ENCODE measurements around the gene TRIM42. TPM values are rescaled to one million over a fixed set of nuclear protein-coding genes. Genes with fewer than 3 reads are reported as not detected.

The TRIM42 gene
- total and polyA plus RNA-seq, 2 of the 8 experiments (the other 6 are each of a cell fraction or from before 2014, with no cell fraction given), result not detected

DNA sequence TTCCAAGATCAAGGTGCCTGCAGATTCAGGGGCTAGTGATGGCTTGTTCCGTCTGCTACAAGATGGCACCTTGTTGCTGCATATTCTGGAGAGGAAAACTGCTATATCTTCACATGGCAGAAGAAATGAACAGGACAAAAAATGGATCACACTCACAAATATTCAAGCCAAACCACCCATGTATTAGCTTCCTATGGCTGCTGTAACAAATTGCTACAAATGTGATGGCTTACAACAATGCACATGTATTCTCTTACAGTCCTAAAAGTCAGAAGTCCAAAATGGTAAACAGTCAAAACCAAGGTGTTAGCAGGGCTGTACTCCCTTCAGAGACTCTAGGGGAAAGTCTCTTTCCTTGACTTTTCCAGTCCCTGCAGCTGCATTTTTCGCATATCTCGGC, 55.8 kb downstream of the TRIM42 start (continued):
- TF ChIP-seq, protein P1, sequence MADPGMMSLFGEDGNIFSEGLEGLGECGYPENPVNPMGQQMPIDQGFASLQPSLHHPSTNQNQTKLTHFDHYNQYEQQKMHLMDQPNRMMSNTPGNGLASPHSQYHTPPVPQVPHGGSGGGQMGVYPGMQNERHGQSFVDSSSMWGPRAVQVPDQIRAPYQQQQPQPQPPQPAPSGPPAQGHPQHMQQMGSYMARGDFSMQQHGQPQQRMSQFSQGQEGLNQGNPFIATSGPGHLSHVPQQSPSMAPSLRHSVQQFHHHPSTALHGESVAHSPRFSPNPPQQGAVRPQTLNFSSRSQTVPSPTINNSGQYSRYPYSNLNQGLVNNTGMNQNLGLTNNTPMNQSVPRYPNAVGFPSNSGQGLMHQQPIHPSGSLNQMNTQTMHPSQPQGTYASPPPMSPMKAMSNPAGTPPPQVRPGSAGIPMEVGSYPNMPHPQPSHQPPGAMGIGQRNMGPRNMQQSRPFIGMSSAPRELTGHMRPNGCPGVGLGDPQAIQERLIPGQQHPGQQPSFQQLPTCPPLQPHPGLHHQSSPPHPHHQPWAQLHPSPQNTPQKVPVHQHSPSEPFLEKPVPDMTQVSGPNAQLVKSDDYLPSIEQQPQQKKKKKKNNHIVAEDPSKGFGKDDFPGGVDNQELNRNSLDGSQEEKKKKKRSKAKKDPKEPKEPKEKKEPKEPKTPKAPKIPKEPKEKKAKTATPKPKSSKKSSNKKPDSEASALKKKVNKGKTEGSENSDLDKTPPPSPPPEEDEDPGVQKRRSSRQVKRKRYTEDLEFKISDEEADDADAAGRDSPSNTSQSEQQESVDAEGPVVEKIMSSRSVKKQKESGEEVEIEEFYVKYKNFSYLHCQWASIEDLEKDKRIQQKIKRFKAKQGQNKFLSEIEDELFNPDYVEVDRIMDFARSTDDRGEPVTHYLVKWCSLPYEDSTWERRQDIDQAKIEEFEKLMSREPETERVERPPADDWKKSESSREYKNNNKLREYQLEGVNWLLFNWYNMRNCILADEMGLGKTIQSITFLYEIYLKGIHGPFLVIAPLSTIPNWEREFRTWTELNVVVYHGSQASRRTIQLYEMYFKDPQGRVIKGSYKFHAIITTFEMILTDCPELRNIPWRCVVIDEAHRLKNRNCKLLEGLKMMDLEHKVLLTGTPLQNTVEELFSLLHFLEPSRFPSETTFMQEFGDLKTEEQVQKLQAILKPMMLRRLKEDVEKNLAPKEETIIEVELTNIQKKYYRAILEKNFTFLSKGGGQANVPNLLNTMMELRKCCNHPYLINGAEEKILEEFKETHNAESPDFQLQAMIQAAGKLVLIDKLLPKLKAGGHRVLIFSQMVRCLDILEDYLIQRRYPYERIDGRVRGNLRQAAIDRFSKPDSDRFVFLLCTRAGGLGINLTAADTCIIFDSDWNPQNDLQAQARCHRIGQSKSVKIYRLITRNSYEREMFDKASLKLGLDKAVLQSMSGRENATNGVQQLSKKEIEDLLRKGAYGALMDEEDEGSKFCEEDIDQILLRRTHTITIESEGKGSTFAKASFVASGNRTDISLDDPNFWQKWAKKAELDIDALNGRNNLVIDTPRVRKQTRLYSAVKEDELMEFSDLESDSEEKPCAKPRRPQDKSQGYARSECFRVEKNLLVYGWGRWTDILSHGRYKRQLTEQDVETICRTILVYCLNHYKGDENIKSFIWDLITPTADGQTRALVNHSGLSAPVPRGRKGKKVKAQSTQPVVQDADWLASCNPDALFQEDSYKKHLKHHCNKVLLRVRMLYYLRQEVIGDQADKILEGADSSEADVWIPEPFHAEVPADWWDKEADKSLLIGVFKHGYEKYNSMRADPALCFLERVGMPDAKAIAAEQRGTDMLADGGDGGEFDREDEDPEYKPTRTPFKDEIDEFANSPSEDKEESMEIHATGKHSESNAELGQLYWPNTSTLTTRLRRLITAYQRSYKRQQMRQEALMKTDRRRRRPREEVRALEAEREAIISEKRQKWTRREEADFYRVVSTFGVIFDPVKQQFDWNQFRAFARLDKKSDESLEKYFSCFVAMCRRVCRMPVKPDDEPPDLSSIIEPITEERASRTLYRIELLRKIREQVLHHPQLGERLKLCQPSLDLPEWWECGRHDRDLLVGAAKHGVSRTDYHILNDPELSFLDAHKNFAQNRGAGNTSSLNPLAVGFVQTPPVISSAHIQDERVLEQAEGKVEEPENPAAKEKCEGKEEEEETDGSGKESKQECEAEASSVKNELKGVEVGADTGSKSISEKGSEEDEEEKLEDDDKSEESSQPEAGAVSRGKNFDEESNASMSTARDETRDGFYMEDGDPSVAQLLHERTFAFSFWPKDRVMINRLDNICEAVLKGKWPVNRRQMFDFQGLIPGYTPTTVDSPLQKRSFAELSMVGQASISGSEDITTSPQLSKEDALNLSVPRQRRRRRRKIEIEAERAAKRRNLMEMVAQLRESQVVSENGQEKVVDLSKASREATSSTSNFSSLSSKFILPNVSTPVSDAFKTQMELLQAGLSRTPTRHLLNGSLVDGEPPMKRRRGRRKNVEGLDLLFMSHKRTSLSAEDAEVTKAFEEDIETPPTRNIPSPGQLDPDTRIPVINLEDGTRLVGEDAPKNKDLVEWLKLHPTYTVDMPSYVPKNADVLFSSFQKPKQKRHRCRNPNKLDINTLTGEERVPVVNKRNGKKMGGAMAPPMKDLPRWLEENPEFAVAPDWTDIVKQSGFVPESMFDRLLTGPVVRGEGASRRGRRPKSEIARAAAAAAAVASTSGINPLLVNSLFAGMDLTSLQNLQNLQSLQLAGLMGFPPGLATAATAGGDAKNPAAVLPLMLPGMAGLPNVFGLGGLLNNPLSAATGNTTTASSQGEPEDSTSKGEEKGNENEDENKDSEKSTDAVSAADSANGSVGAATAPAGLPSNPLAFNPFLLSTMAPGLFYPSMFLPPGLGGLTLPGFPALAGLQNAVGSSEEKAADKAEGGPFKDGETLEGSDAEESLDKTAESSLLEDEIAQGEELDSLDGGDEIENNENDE (IDR thresholded peaks at IDR 0.05; ENCODE audit: insufficient replicate concordance, low read length), result no peak
- no peak for TF ChIP-seq POLR2A (IDR thresholded peaks at IDR 0.05; ENCODE audit: control extremely low read depth in 1 of 2, low read depth in 2 of 2, low read length in 2 of 2)
- TF ChIP-seq SP2 (IDR thresholded peaks at IDR 0.05; ENCODE audit: low read length), result no peak
- no peak for TF ChIP-seq KDM5A (IDR thresholded peaks at IDR 0.05; ENCODE audit: low read length)
